SW480 (cell line): ENCODE results near the gene RBM18.

Source experiments
- DNase-seq: peaks from one replicate; pipeline ENCODE4 v3.0.0-alpha.2; 2016; ENCODE audit warnings: low spot score

The RBM18 gene

GRCh38 chr9:122221183-122221811, 43.3 kb downstream of the RBM18 start:
- no peak for DNase-seq

DNA sequence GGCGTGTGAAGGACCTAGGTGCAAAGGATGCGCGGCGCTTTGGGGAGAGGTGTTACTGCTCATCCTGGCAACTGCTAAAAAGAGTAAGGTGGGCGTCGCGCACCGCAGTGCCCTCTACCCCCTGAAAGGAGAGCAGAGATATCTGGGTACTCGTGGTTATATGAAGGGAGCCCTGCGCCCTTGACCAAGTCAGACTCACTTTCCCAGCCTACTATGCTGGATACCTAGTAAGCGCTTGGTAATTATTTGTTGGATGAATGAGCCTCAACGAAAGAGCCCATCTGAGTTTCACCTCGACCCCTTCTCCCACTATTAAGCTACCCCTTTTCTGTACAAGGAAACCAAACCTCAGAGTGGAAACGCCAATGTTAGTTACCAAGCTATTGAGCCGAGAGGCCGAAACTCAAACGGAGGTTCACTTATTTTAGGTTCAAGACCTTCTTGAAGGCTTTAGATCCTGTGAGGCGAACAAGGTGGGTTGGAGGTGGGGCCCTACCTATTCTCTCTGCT, 43.9 kb downstream of the RBM18 start:
- DNase-seq: no peak

DNA sequence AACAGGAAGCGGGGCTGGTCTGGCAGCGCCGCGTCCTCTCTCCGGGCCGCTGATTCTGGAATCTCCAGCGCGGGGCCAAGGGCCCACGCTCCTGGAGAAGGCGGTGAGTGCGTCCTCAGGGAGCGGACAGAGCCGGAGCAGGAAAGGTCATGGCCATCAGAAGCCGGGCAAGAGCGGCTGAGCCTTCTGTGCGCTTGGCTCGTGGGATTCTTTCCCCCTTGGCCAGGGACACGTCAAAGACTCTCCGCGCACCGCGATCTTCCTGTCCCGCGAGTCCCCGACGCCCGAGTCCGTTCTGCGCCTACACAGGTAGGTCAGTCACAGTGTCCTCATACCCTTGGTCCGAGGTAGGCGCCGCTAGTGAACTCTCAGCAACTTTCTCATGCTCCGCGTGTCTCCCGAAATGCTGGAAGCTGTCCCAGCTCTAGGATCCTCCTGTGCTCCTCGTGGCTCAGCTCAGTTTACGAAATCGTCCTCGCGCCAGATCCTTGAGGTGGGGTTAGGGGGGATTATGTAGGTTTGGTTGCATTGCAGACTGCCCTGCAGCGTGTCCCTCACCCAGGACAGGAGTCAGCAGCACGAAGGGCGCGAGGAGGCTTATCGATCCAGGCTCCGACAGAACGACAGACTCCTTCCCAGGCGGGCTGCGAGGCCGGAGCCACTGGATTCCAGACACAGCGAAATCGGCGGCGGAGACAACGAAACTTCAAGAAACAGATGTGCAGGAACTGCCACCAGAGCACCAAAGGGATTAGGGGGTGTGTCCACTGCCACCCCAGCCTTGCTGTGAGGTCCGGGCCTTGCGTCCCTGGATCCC, 44.6 kb downstream of the RBM18 start:
- DNase-seq: no peak

- no peak for DNase-seq
Observed at GRCh38 chr9:122218935-122219855, 45.4 kb downstream of the RBM18 start.

GRCh38 chr9:122218071-122218934, 46.3 kb downstream of the RBM18 start:
- peak; percentile 37 for DNase-seq

DNA sequence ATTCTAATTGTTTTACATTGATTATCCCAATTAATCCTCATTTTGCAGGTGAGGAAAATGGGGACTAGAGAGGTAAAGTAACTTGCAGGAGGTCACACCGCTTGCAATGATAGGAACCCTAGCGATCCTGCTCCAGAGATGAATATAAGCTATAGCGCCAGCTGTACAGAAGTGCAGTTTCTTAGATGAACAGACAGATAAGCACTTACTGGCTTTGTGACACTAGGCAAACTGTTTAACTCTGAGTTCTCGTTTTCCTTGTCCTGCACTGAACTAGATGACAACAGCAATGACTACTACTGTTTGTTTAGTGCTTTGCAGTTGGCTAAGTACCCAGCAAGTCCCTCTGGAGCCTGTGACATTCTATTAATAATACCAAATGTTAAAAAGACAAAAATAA, 47.0 kb downstream of the RBM18 start:
- DNase-seq: no peak

- no peak for DNase-seq
Observed at GRCh38 chr9:122216798-122217418, 47.7 kb downstream of the RBM18 start.

DNA sequence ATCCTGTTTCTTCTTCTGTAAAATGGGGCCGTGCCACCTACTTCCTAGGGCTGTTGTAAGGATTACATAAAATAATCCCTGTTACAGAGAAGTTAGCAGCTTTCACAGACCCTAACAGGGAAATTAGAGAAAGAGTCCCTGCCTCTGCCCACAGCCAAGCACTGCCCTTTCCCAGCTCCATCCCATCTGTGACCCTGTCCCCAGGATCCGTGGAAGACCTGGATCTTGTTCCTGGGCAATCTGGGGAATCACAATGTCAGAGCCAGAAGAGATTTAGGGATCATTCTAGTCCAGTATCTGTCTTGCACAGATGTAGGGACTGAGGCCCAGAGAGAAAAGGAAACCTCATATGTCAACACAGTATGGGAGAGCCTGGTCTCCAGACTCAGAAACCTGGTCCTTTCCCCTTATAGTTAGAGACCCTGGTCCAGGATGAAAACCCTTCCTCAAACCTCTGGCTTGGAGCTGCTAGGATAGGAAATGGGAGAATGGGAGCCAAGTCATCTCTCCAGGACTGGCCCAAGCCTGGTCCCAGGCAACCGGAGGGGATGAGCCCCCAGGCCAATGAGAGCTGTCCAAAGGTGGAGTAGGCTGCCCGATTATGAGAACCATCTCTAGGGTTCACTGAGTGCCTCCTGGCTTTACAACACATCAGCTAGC, 48.4 kb downstream of the RBM18 start:
- no peak for DNase-seq

DNA sequence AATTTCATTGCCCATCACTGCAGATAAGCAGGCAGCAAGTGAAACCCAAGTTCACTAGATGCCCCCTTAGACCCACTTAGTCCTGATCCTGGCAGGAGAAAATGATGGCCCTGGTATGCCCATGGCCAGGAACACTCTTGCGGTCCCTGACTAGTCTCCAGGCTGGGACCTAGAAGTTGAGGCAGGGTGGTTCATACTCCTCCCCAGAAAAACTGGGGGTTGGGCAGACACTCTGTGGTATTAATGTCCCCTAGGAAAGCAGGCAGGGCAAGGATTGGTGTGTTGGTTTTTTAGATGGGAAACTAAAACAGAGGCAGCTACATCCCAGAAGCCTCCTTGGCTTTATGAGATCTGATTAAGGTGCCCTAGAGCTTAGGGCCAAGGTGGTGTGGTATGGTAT, 49.0 kb downstream of the RBM18 start:
- no peak for DNase-seq

DNA sequence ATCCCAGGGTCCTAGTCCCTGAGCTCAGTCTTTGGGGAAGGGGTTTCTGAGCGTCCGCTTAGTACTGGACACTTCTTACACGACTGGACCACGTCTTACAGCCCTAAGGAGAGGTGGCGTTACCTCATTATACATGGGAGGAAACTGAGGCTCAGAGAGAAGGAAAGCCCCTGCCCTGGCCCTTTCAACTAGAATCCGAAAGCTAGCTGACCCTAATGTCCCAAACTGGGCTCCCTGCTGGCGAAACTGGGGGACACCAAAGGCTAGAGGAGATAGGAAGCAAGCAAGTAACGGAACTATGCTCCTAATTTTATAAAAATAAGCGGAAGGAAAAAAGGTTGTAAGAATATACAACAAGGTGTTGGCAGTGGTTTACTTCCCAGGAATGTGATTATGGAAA, 50.1 kb downstream of the RBM18 start:
- no peak for DNase-seq

- peak; percentile 91 for DNase-seq
Observed at GRCh38 chr9:122213589-122214413, 50.8 kb downstream of the RBM18 start.

GRCh38 chr9:122213102-122213588, 51.5 kb downstream of the RBM18 start:
- no peak for DNase-seq

GRCh38 chr9:122212473-122213004, 52.1 kb downstream of the RBM18 start:
- peak; percentile 85 for DNase-seq

DNA sequence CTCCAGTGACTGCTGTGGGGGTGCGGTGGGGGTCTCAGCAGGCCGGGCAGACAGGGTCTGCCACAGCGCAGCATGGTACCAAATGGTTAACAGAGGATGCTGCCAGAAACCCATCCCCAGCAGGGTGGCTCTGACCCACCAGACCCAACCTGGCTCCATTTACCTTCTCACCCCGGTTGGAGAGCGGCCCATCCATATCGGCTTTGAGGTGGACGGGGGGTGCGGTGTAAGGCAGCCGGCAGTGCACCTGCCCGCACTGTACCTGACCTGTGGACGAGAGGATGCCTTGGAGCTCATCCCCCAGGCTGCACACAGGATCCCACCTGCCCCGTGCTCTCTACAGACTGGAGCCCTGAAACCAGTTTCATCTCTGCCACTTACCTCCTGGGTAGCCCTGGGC, 55.2 kb downstream of the RBM18 start:
- DNase-seq: no peak

GRCh38 chr9:122207096-122207495, 57.5 kb downstream of the RBM18 start:
- no peak for DNase-seq

GRCh38 chr9:122206118-122207046, 58.3 kb downstream of the RBM18 start:
- peak; percentile 53 for DNase-seq

- no peak for DNase-seq
Observed at GRCh38 chr9:122205176-122205575, 59.5 kb downstream of the RBM18 start.

DNA sequence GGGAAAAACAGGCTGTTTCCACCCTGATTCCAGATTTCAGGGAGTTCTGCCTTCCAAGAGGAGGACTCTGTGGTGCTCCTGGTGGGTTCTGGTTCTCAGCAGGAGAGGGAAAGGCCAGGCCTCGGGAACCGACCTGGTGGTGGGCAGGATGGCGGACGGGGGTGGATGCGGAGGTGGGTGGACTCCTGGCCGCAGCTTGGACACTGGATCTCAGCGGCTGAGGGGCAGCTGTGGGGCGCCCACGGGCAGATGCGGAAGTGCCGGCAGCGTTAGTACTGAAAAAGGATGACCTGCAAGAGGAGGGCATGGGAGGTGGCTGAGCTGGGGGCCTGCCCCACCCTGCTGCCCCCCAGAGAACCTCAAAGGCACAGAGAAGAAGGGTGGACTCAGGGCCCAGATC, 60.1 kb downstream of the RBM18 start:
- no peak for DNase-seq
